ENCODE data around the gene DOCK3. TPM values are rescaled to one million over a fixed set of nuclear protein-coding genes. Genes with fewer than 3 reads are reported as not detected.

The DOCK3 gene
- total RNA-seq (under 1 TPM in 1 of 2 donors, not detected in 1; 0.08 TPM), polyA plus RNA-seq (under 1 TPM; 0.01 to 0.06 TPM)

- WGBS = 4% methylated on average over 89 of the region's 89 CpGs
- H3K27me3 ChIP-seq (ENCODE audit: control insufficient read depth in 4 of 4, insufficient read depth in 4 of 4, low read length in 3 of 4) = peaks cover 0 to 28% (median 12%) of the 10 kb centered on the region in 4 donors
- peak within 1 kb of the TSS in 1 of 3 donors; percentile 64 for H3K4me3 ChIP-seq (ENCODE audit: low read depth in 1 of 3, low read length in 3 of 3)
- H3K9me3 ChIP-seq (ENCODE audit: control insufficient read depth in 4 of 4, low read length in 3 of 4) = no peaks in the 10 kb centered on the region
- no peak within 1 kb of the TSS for H3K27ac ChIP-seq (ENCODE audit: low read depth in 1 of 2, low read length in 2 of 2)
- H3K9ac ChIP-seq (ENCODE audit: low read depth in 1 of 2, low read length in 2 of 2) = no peak within 1 kb of the TSS
- TF ChIP-seq FOXA1 (IDR thresholded peaks at IDR 0.05) (no peak), NR2F2 (IDR thresholded peaks at IDR 0.05) (no peak), REST (IDR thresholded peaks at IDR 0.05) (no peak), EGR1 (IDR thresholded peaks at IDR 0.05; ENCODE audit: low read depth in 2 of 2) (no peak), SP1 (IDR thresholded peaks at IDR 0.05) (no peak)
- TF ChIP-seq, protein P1, sequence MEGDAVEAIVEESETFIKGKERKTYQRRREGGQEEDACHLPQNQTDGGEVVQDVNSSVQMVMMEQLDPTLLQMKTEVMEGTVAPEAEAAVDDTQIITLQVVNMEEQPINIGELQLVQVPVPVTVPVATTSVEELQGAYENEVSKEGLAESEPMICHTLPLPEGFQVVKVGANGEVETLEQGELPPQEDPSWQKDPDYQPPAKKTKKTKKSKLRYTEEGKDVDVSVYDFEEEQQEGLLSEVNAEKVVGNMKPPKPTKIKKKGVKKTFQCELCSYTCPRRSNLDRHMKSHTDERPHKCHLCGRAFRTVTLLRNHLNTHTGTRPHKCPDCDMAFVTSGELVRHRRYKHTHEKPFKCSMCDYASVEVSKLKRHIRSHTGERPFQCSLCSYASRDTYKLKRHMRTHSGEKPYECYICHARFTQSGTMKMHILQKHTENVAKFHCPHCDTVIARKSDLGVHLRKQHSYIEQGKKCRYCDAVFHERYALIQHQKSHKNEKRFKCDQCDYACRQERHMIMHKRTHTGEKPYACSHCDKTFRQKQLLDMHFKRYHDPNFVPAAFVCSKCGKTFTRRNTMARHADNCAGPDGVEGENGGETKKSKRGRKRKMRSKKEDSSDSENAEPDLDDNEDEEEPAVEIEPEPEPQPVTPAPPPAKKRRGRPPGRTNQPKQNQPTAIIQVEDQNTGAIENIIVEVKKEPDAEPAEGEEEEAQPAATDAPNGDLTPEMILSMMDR (IDR thresholded peaks at IDR 0.05; ENCODE audit: low read depth, low read length, missing input control) = no peak
- no peaks in the 10 kb centered on the region for H3K36me3 ChIP-seq (ENCODE audit: control insufficient read depth in 4 of 4, insufficient read depth in 3 of 4, low read depth in 1 of 4, low read length in 3 of 4)
- no peak for DNase-seq (ENCODE audit: low spot score)
- peaks cover 4 to 12% (median 10%) of the 10 kb centered on the region in 4 donors for H3K4me1 ChIP-seq (ENCODE audit: control insufficient read depth in 4 of 4, insufficient read depth in 4 of 4, low read length in 3 of 4)
Measured at GRCh38 chr3:50674349-50675178, at the start of gene DOCK3. Gene DOCK3, plus strand, starts transcription at chr3:50674927. Its CDS starts 337 bp downstream, at chr3:50675264.

DNA sequence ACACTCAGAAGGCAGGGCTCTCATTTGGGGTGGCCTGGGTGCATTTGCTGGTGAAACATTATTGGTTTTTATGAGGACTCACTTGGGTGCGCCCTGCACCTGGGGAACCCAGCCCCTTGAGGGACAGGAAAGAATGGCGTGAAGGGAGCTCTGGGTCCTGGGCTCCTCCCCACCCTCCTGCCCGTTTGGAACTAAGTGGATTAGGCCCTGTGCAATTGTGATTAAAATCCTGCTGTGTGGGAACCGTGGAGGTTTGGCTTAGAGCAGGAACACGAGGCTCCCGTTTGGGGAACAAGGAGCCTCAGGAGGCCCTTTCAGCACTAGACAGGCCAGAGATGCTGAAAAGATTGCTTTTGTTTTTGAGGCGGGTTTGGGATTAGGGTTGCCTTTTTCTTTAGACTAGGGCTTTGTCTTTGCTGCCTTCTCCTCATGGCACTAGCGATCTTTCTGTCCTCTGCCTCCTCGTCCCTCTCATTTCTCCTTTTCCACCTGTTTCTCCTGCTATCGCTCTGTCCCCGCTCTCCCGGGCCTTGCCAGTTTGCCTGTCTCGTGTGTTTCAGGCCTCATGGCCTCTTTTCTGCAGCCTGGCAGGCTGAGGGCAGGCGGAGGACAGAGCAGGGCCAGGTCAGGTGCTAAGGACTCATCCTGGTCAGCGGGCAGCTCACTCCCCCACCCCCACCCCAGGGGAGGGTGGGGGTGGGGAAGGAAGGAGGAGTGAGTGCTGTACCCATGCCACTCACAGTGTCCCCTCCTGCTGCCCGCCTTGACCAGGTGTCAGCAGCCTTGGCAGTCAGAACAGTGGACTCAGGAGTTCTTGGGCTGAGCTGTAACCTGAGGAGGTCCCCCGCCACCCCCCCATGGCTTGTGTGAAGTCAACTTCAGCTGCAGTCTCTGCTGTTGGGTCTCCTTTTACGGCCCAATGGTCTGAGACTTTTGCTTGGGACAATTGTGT, 49.2 kb upstream of the DOCK3 start:
- TF ChIP-seq RXRA (IDR thresholded peaks at IDR 0.05) = no peak
- TF ChIP-seq, protein P1 (IDR thresholded peaks at IDR 0.05; ENCODE audit: low read depth, low read length, missing input control) = no peak
- no peak for TF ChIP-seq GABPA (IDR thresholded peaks at IDR 0.05 in 1 of 2, conservative IDR thresholded peaks at IDR 0.05 in 1 of 2)
- no peak for TF ChIP-seq FOXA2 (IDR thresholded peaks at IDR 0.05)
- TF ChIP-seq EGR1 (IDR thresholded peaks at IDR 0.05; ENCODE audit: low read depth in 2 of 2) = no peak
- no peak for TF ChIP-seq SP1 (IDR thresholded peaks at IDR 0.05)
- no peak for TF ChIP-seq NR2F2 (IDR thresholded peaks at IDR 0.05)
- TF ChIP-seq RAD21 (IDR thresholded peaks at IDR 0.05) = no peak
- TF ChIP-seq TAF1 (conservative IDR thresholded peaks at IDR 0.05) = no peak
- no peak for DNase-seq (ENCODE audit: low spot score)
- Histone ChIP-seq H3K36me3 (ENCODE audit: control insufficient read depth in 4 of 4, insufficient read depth in 3 of 4, low read depth in 1 of 4, low read length in 3 of 4) (peaks cover 0 to 3% (median 2%) of the 10 kb centered on the region in 4 donors), H3K4me1 (ENCODE audit: control insufficient read depth in 4 of 4, insufficient read depth in 4 of 4, low read length in 3 of 4) (peaks cover 0 to 7% (median 2%) of the 10 kb centered on the region in 4 donors), H3K9ac (ENCODE audit: low read depth in 1 of 2, low read length in 2 of 2) (no peak overlapping the region), H3K4me3 (ENCODE audit: low read depth in 1 of 3, low read length in 3 of 3) (no peak overlapping the region), H3K9me3 (ENCODE audit: control insufficient read depth in 4 of 4, low read length in 3 of 4) (no peaks in the 10 kb centered on the region), H3K27me3 (ENCODE audit: control insufficient read depth in 4 of 4, insufficient read depth in 4 of 4, low read length in 3 of 4) (no peaks in the 10 kb centered on the region), H3K27ac (ENCODE audit: low read depth in 1 of 2, low read length in 2 of 2) (no peak overlapping the region)
- WGBS = 84% methylated on average over 18 of the region's 18 CpGs

Data from liver (tissue), 9 donors.